C4-2B (cell line): Measurements from ENCODE around the gene DOCK9.

Experiments
- ZFX ChIP-seq: fragments of 450-650 bp; IDR thresholded peaks from 2 replicates; pipeline ENCODE4 v1.6.1; 2017
- TF ChIP-seq, protein P1 (sequence below): fragments of 450-650 bp; conservative IDR thresholded peaks from 2 replicates; pipeline ENCODE4 v1.5.1; 2017; ENCODE audit warnings: mild to moderate bottlenecking

- TF ChIP-seq, protein P1, sequence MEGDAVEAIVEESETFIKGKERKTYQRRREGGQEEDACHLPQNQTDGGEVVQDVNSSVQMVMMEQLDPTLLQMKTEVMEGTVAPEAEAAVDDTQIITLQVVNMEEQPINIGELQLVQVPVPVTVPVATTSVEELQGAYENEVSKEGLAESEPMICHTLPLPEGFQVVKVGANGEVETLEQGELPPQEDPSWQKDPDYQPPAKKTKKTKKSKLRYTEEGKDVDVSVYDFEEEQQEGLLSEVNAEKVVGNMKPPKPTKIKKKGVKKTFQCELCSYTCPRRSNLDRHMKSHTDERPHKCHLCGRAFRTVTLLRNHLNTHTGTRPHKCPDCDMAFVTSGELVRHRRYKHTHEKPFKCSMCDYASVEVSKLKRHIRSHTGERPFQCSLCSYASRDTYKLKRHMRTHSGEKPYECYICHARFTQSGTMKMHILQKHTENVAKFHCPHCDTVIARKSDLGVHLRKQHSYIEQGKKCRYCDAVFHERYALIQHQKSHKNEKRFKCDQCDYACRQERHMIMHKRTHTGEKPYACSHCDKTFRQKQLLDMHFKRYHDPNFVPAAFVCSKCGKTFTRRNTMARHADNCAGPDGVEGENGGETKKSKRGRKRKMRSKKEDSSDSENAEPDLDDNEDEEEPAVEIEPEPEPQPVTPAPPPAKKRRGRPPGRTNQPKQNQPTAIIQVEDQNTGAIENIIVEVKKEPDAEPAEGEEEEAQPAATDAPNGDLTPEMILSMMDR = no peak
- no peak for TF ChIP-seq ZFX
Observed at GRCh38 chr13:98927951-98928927, 49.6 kb downstream of the DOCK9 start.
